ENCODE measurements around the gene ZNF628. TPM values are rescaled to one million over a fixed set of nuclear protein-coding genes. Genes with fewer than 3 reads are reported as not detected.

Gene ZNF628
- total and polyA plus RNA-seq, 2 of the 8 experiments (the other 6 are each of a cell fraction or from before 2014, with no cell fraction given): 1.7 to 10.8 TPM

DNA sequence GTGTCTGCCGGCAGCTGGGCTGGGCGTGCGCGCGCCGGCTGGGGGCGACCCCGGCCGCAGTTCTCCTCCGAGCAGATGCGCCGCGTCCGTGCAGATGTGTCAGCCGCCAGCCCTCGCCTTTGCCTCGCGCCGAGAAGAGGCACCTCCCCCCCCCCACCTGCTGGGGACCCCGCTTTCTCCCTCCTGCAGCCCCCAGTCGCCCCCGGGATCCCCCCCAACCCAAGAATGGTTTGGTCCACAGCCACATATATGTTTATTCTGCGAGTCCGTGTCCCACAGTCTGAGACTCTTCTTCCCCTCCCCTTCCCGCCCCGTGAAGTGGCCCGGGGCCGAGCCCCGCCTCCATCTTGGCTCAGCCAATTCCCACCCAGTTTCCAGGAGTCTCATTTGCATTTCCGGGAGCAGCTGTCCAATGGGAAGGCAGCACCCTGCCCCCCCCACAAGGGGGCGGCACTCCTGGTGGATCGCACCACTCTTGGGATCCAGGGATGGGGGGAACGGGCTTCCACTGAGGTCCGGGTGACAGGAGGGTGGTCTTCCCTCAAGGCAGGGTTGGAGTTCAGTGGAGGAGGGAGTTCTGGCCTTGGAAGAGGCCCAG is 23.6 kb upstream of the ZNF628 start (continued):
- TF ChIP-seq, protein P1, sequence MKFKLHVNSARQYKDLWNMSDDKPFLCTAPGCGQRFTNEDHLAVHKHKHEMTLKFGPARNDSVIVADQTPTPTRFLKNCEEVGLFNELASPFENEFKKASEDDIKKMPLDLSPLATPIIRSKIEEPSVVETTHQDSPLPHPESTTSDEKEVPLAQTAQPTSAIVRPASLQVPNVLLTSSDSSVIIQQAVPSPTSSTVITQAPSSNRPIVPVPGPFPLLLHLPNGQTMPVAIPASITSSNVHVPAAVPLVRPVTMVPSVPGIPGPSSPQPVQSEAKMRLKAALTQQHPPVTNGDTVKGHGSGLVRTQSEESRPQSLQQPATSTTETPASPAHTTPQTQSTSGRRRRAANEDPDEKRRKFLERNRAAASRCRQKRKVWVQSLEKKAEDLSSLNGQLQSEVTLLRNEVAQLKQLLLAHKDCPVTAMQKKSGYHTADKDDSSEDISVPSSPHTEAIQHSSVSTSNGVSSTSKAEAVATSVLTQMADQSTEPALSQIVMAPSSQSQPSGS (IDR thresholded peaks at IDR 0.05; ENCODE audit: low read length): no peak
- no peak for TF ChIP-seq PHF8 (conservative IDR thresholded peaks at IDR 0.05; ENCODE audit: low read depth, low read length)
- TF ChIP-seq SUZ12 (IDR thresholded peaks at IDR 0.05; ENCODE audit: low read length): no peak
- no peak for TF ChIP-seq CEBPB (IDR thresholded peaks at IDR 0.05; ENCODE audit: low read depth, low read length)
- no peak for TF ChIP-seq RNF2 (IDR thresholded peaks at IDR 0.05; ENCODE audit: borderline replicate concordance, low read depth, low read length, missing control alignments, poor library complexity, severe bottlenecking)
- no peak for TF ChIP-seq GTF2F1 (IDR thresholded peaks at IDR 0.05; ENCODE audit: borderline replicate concordance, low read depth, low read length)
- TF ChIP-seq TAF1 (IDR thresholded peaks at IDR 0.05; ENCODE audit: low read depth, low read length): no peak
- no peak for TF ChIP-seq GABPA (IDR thresholded peaks at IDR 0.05; ENCODE audit: borderline replicate concordance, insufficient read depth, low read length)
- no peak for TF ChIP-seq RFX5 (IDR thresholded peaks at IDR 0.05; ENCODE audit: borderline replicate concordance, low read depth, low read length)
- no peak for TF ChIP-seq SRF (IDR thresholded peaks at IDR 0.05; ENCODE audit: low read depth, low read length)
- TF ChIP-seq CBX5 (IDR thresholded peaks at IDR 0.05; ENCODE audit: low read depth, low read length): no peak
- no peak for TF ChIP-seq POLR2A (IDR thresholded peaks at IDR 0.05; ENCODE audit: control extremely low read depth in 1 of 2, low read depth in 2 of 2, low read length in 2 of 2)
- no peak for TF ChIP-seq CTBP2 (IDR thresholded peaks at IDR 0.05; ENCODE audit: borderline replicate concordance, insufficient read depth, insufficient read length, low read length)
- TF ChIP-seq HDAC6 (IDR thresholded peaks at IDR 0.05; ENCODE audit: low read depth, low read length): no peak
- no peak for TF ChIP-seq TEAD4 (IDR thresholded peaks at IDR 0.05; ENCODE audit: low read depth, low read length)
- no peak for TF ChIP-seq YY1 (IDR thresholded peaks at IDR 0.05; ENCODE audit: low read depth, low read length)
- TF ChIP-seq ATF3 (IDR thresholded peaks at IDR 0.05; ENCODE audit: insufficient read depth, low read depth, low read length): no peak
- TF ChIP-seq RXRA (IDR thresholded peaks at IDR 0.05; ENCODE audit: insufficient read depth, low read depth, low read length): no peak
- no peak for TF ChIP-seq KDM4A (IDR thresholded peaks at IDR 0.05; ENCODE audit: low read depth, low read length, severe bottlenecking)
- no peak for TF ChIP-seq KDM1A (IDR thresholded peaks at IDR 0.05; ENCODE audit: borderline replicate concordance, low read length)
- no peak for TF ChIP-seq POLR2AphosphoS5 (IDR thresholded peaks at IDR 0.05; ENCODE audit: low read depth, low read length)
- TF ChIP-seq ASH2L (IDR thresholded peaks at IDR 0.05; ENCODE audit: low read length): no peak
- no peak; the same call in 1 of the 2 replicates for TF ChIP-seq BACH1 (IDR thresholded peaks at IDR 0.05; ENCODE audit: low read length)
